Astrocyte (in vitro differentiated cells and primary cell): ENCODE data around the gene CYP2C19. TPM values are rescaled to one million over a fixed set of nuclear protein-coding genes. Genes with fewer than 3 reads are reported as not detected.

ENCODE experiments used
- DNase-seq: peaks from one replicate; pipeline ENCODE4 v3.0.0-alpha.2; 2010; ENCODE audit warnings: low read depth
- FAIRE-seq: peaks from 2 replicates; lab custom pipeline; 2011; peaks lifted over from hg19 to GRCh38; lab: Jason Lieb, UNC
- H2AFZ ChIP-seq: 2 replicates; pipeline ENCODE4 v1.6.0; 2012; ENCODE audit warnings: low read depth, low read length, inconsistent platforms
- H3K27ac ChIP-seq: 2 replicates; pipeline ENCODE4 v1.5.1; 2011; ENCODE audit warnings: low read depth, low read length, inconsistent platforms
- H3K27me3 ChIP-seq: 2 replicates; pipeline ENCODE4 v1.6.0; 2011; ENCODE audit warnings: low read length, inconsistent platforms; ENCODE audit not compliant: insufficient read depth
- H3K36me3 ChIP-seq: 2 replicates; pipeline ENCODE4 v1.5.1; 2011; ENCODE audit warnings: low read length, inconsistent platforms; ENCODE audit not compliant: insufficient read depth
- H3K4me1 ChIP-seq: 2 replicates; pipeline ENCODE4 v1.5.1; 2011; ENCODE audit warnings: low read length, inconsistent platforms; ENCODE audit not compliant: insufficient read depth
- H3K4me2 ChIP-seq: 2 replicates; pipeline ENCODE4 v1.6.0; 2012; ENCODE audit warnings: low read length, inconsistent platforms
- H3K4me3 ChIP-seq: 2 replicates; pipeline ENCODE4 v1.5.1; 2011; ENCODE audit warnings: low read depth, mild to moderate bottlenecking, low read length, inconsistent platforms; ENCODE audit not compliant: insufficient read depth
- H3K79me2 ChIP-seq: 2 replicates; pipeline ENCODE4 v1.6.0; 2012; ENCODE audit warnings: mild to moderate bottlenecking, low read length, inconsistent platforms; ENCODE audit not compliant: insufficient read depth
- H3K9ac ChIP-seq: 2 replicates; pipeline ENCODE4 v1.6.0; 2012; ENCODE audit warnings: mild to moderate bottlenecking, low read length, inconsistent platforms
- H3K9me3 ChIP-seq: 2 replicates; pipeline ENCODE4 v1.5.1; 2012; ENCODE audit warnings: low read depth, mild to moderate bottlenecking, low read length, inconsistent platforms; ENCODE audit not compliant: insufficient read depth
- H4K20me1 ChIP-seq: 2 replicates; pipeline ENCODE4 v1.6.0; 2012; ENCODE audit warnings: low read length, inconsistent platforms; ENCODE audit not compliant: insufficient read depth
- H3K27ac Mint-ChIP-seq: one replicate; pipeline ENCODE4 v1.8.0; 2021; ENCODE audit warnings: mild to moderate bottlenecking, mixed read lengths; ENCODE audit not compliant: unreplicated experiment
- H3K27me3 Mint-ChIP-seq: one replicate; pipeline ENCODE4 v1.8.0; 2021; ENCODE audit warnings: low read depth, mixed read lengths; ENCODE audit not compliant: unreplicated experiment
- H3K36me3 Mint-ChIP-seq: one replicate; pipeline ENCODE4 v1.8.0; 2021; ENCODE audit warnings: low read depth, mixed read lengths; ENCODE audit not compliant: unreplicated experiment
- H3K4me1 Mint-ChIP-seq: one replicate; pipeline ENCODE4 v1.8.0; 2021; ENCODE audit warnings: low read depth, mixed read lengths; ENCODE audit not compliant: unreplicated experiment
- H3K4me3 Mint-ChIP-seq: one replicate; pipeline ENCODE4 v1.8.0; 2021; ENCODE audit warnings: mild to moderate bottlenecking, moderate library complexity, mixed read lengths; ENCODE audit not compliant: unreplicated experiment
- H3K9me3 Mint-ChIP-seq: one replicate; pipeline ENCODE4 v1.8.0; 2021; ENCODE audit warnings: mild to moderate bottlenecking, mixed read lengths; ENCODE audit not compliant: unreplicated experiment
- EZH2 ChIP-seq: IDR thresholded peaks from 2 replicates; pipeline ENCODE4 v1.6.1; 2012; ENCODE audit warnings: mild to moderate bottlenecking, low read length, inconsistent platforms; ENCODE audit not compliant: insufficient read depth
- total RNA-seq: library from RNA; stranded (reverse); gene quantifications from 2 replicates; pipeline ENCODE4 v1.2.1, GENCODE V29; 2021
- TF ChIP-seq, protein P1 (sequence below): IDR thresholded peaks from 2 replicates; pipeline ENCODE4 v1.5.1; 2011; ENCODE audit warnings: low read depth, mild to moderate bottlenecking, inconsistent platforms, low read length, moderate library complexity; ENCODE audit not compliant: insufficient read depth

The CYP2C19 gene
- total RNA-seq, 1 donor from 2014 or later: not detected

DNA sequence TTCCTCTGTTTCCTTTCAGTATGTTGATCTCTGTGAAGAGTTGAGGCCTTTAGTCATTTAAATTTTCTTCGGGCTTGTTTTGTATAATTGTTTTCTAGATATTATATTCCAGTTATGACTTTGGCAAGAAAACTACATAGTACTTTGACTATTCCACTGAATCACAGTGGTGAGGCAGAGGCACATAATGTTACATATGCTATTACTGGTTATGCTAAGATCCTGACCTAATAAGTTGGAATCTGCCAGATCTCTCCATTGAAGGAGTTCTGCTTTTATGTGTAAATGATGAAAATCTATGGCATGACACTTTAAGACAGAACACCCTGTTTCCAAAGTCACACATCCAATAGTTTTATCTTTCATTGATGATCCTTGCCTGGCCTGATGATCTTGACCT lies 83.7 kb downstream of the CYP2C19 start:
- no peak for DNase-seq
- TF ChIP-seq EZH2: no peak
- TF ChIP-seq, protein P1, sequence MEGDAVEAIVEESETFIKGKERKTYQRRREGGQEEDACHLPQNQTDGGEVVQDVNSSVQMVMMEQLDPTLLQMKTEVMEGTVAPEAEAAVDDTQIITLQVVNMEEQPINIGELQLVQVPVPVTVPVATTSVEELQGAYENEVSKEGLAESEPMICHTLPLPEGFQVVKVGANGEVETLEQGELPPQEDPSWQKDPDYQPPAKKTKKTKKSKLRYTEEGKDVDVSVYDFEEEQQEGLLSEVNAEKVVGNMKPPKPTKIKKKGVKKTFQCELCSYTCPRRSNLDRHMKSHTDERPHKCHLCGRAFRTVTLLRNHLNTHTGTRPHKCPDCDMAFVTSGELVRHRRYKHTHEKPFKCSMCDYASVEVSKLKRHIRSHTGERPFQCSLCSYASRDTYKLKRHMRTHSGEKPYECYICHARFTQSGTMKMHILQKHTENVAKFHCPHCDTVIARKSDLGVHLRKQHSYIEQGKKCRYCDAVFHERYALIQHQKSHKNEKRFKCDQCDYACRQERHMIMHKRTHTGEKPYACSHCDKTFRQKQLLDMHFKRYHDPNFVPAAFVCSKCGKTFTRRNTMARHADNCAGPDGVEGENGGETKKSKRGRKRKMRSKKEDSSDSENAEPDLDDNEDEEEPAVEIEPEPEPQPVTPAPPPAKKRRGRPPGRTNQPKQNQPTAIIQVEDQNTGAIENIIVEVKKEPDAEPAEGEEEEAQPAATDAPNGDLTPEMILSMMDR: no peak
- Histone ChIP-seq H3K27me3 (no peaks in the 10 kb centered on the region), H4K20me1 (no peaks in the 10 kb centered on the region), H3K36me3 (no peaks in the 10 kb centered on the region), H3K9ac (no peak overlapping the region), H3K79me2 (no peaks in the 10 kb centered on the region), H3K4me3 (no peak overlapping the region), H3K27ac (no peak overlapping the region), H3K4me1 (no peaks in the 10 kb centered on the region), H3K9me3 (peaks cover 2% of the 10 kb centered on the region), H3K4me2 (no peak overlapping the region), H2AFZ (no peak overlapping the region)
- H3K27me3 Mint-ChIP-seq: no peaks in the 10 kb centered on the region
- no peaks in the 10 kb centered on the region for H3K4me1 Mint-ChIP-seq
- no peak overlapping the region for H3K4me3 Mint-ChIP-seq
- no peak overlapping the region for H3K27ac Mint-ChIP-seq
- H3K9me3 Mint-ChIP-seq: no peaks in the 10 kb centered on the region
- no peak for FAIRE-seq
- H3K36me3 Mint-ChIP-seq: no peaks in the 10 kb centered on the region

DNA sequence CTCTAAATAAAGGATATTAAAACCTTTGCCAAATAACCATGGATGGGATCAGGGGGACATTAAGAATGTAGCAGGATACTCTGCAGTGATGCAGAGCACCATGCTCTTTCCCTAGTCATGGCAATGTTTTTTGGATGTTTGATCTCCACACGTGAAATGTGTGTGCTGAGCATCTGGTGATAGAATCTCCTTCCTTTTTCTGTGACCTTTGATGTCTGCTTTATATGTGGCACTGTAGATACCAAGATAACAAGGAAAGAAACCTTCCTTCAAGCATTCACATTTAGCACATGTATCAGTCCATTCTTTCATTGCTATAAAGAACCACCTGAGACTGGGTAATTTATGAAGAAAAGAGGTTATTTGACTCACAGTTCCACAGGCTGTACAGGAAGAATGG lies 88.3 kb downstream of the CYP2C19 start:
- Mint-ChIP-seq H3K4me3 (no peak overlapping the region), H3K36me3 (no peaks in the 10 kb centered on the region), H3K4me1 (no peaks in the 10 kb centered on the region), H3K9me3 (no peaks in the 10 kb centered on the region), H3K27me3 (no peaks in the 10 kb centered on the region), H3K27ac (no peak overlapping the region)
- TF ChIP-seq, protein P1: no peak
- TF ChIP-seq EZH2: no peak
- Histone ChIP-seq H3K9me3 (no peaks in the 10 kb centered on the region), H3K36me3 (no peaks in the 10 kb centered on the region), H3K4me1 (no peaks in the 10 kb centered on the region), H3K4me2 (no peak overlapping the region), H4K20me1 (no peaks in the 10 kb centered on the region), H3K27ac (no peak overlapping the region), H3K27me3 (no peaks in the 10 kb centered on the region), H3K79me2 (no peaks in the 10 kb centered on the region), H3K9ac (no peak overlapping the region), H3K4me3 (no peak overlapping the region), H2AFZ (no peak overlapping the region)
- no peak for DNase-seq
- no peak for FAIRE-seq

- H4K20me1 ChIP-seq: no peaks in the 10 kb centered on the region
- FAIRE-seq (no peak), DNase-seq (no peak)
- no peak overlapping the region for H3K4me3 ChIP-seq
- no peaks in the 10 kb centered on the region for H3K36me3 ChIP-seq
- no peaks in the 10 kb centered on the region for H3K79me2 ChIP-seq
- Mint-ChIP-seq H3K27ac (no peak overlapping the region), H3K4me3 (no peak overlapping the region), H3K4me1 (no peaks in the 10 kb centered on the region), H3K36me3 (no peaks in the 10 kb centered on the region), H3K27me3 (no peaks in the 10 kb centered on the region), H3K9me3 (no peaks in the 10 kb centered on the region)
- no peaks in the 10 kb centered on the region for H3K27me3 ChIP-seq
- H2AFZ ChIP-seq: no peak overlapping the region
- no peak overlapping the region for H3K27ac ChIP-seq
- no peaks in the 10 kb centered on the region for H3K9me3 ChIP-seq
- no peak overlapping the region for H3K9ac ChIP-seq
- no peaks in the 10 kb centered on the region for H3K4me1 ChIP-seq
- TF ChIP-seq, protein P1: no peak
- TF ChIP-seq EZH2: no peak
- no peak overlapping the region for H3K4me2 ChIP-seq
Observed at GRCh38 chr10:94851263-94851662, 88.8 kb downstream of the CYP2C19 start.
